T-helper 1 cell (primary cell): ENCODE results near the gene FGF9.

Source experiments
- DNase-seq, 5 donors: peaks; one replicate each; pipeline ENCODE4 v3.0.0-alpha.2; 2012 to 2020
- total RNA-seq, 4 donors: gene quantifications; one replicate each; lab custom pipeline; 2026; lab: John Stamatoyannopoulos, UW

The FGF9 gene
- 3.2 to 10.8 (median 4.9) reads per million in 4 donors for total RNA-seq

GRCh38 chr13:21670883-21671619 is at the start of gene FGF9:
TSS of gene FGF9 (plus strand) at chr13:21671073. CDS start at chr13:21671913, 840 bp downstream.
- DNase-seq: peak; percentile 67 to 85 (median 70)

DNA sequence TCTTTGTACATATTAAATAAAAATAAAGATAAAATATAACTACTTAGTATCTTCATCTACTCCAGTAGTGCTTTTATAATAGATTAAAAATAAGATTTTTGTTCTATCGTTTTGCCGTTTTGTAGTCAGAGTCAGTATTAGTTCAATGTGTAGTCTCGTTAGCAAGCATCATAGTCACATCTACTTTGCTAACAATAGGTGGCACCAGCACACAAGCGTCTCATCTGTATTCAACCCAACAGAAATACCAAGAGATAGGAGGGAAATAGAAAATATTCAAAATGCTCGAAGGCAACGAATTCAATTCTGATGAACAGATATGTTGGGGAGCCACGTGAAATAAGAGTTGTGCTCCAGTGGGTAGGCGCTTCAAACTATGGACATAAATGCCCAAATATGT is 45.5 kb upstream of the FGF9 start:
- DNase-seq: peak in 1 of 5 donors; percentile 4

GRCh38 chr13:21632196-21632595 is 38.7 kb upstream of the FGF9 start:
- no peak for DNase-seq

DNA sequence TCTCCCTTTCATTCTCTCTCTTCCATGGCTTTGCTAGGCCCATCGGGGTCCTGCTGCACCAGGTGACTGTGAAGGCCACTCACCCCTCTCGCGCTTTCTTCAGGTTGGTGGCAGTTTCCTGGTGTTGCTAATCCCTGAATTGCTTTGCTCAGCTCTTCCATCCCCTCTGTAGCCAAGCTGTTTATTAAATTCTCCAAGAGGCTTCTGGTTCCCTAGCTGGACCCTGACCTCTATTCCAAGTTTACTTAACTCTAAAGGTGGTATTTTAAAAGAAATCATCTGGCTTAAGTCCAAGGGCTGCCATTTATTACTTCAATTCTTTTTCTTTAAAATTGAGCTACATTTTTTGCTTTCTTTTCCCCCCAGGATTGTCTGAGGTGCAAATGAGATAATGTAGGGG is 34.2 kb upstream of the FGF9 start:
- DNase-seq: no peak

- DNase-seq: no peak
Measured at GRCh38 chr13:21637296-21637695, 33.6 kb upstream of the FGF9 start.

DNA sequence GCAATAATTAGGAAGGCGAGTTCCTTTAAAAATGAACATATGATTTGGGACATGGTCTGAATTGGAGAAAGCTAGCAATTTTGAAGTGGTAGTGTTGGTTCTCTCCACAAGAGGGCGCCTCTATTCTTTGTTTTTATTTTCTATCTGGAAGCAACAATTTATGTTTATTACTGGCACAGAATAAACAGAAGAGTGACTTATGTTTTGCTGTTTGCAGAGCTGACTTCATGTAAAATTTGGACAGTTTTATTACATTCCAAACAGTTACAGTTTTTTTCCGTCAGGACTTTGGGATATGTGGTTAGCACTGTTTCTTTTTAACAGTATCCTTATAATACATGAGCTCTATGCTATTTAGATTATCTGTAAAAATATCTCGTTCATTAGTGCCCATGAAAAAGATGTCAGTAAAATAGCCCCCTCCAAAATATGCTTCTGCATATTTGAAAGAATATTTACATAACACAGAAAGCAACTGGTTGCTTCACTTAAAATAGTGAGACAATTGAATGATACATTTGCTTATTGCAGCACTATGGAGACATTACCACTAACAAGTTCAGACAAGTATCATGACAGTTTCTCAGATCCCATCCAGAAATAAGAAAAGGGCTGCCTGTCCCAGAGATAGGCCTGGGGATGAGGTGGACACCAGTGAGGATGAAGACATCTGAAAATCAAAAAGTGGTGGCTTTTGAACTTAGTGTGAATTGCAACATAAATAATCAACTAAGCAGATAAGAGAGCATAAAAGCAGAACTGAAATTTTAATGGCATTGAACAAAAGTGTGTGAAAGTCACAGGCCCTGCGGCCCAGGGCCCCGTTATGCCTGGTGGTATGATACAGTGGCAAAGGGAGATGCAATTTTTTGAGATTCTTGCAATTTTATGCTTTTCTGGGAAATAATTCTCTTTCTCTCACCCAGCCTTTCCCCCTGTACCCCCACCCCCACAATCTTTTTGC is 32.3 kb upstream of the FGF9 start:
- peak in 3 of 5 donors; percentile 9 to 27 (median 22) for DNase-seq

- DNase-seq: no peak
Measured at GRCh38 chr13:21639561-21639960, 31.3 kb upstream of the FGF9 start.

DNA sequence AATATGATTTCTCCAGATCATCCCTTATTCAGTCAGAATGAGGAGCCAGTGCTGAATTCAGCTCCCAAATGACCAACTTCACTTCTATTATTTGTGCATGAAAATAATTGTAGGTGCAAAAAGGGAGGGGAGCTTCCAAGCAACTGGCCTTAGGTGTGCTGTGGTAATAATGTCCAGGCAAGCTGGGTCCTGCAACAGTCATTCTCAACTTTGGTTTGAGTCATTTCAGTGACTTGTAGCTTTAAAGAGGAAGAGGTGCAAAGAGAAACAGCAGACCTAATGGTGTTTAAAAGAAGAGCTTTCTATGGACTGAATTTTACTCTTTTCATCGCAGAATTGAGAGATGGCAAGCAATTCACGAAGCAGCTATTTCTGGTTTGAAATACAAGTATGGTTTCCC is 29.2 kb upstream of the FGF9 start:
- no peak for DNase-seq

DNA sequence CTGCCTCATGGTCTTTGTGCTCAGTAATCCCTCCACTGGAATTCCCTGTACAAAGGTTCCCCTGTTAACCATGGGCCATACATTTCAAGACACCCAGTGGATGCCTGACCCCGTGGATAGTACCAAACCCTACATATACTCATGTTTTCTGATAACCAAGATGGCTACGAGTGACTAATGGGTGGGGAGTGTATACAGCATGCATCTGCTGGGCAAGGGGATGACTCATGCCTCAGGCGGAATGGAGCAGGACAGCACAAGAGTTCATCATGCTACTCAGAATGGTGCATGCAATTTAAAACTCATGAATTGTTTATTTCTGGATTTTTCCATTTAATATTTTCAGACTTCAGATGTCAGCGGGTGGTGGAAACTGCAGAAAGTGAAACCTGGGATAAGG is 13.3 kb upstream of the FGF9 start:
- no peak for DNase-seq

DNA sequence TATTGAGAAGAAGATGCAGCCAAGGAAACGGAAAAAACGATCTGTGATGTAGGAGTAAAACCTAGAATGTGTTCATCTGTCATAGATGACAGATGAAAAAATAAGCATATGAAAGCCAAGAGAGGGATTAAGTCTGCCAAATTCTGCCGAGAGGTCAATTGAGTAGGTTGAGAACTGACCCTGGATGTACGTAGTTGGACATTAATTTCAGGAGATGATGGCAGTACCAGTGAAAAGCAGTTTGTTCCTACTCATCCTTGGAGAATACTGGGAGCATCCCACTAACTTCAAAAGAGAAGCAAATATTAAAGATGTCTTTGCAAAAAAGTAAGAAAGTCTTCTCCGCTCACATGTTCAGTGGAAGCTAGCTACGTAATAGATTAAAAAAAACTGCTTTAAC is 11.8 kb upstream of the FGF9 start:
- no peak for DNase-seq

GRCh38 chr13:21661097-21661909 is 9.6 kb upstream of the FGF9 start:
- no peak for DNase-seq

GRCh38 chr13:21663197-21663596 is 7.7 kb upstream of the FGF9 start:
- DNase-seq: no peak

GRCh38 chr13:21668732-21669275 is 2.1 kb upstream of the FGF9 start:
- DNase-seq: peak in 1 of 5 donors; percentile 28

GRCh38 chr13:21670006-21670882 is 629 bp upstream of the FGF9 start:
- DNase-seq: peak; percentile 19 to 52 (median 44)

GRCh38 chr13:21671620-21672286 is 880 bp downstream of the FGF9 start:
- DNase-seq: no peak

GRCh38 chr13:21672287-21672680 is 1.4 kb downstream of the FGF9 start:
- no peak for DNase-seq

DNA sequence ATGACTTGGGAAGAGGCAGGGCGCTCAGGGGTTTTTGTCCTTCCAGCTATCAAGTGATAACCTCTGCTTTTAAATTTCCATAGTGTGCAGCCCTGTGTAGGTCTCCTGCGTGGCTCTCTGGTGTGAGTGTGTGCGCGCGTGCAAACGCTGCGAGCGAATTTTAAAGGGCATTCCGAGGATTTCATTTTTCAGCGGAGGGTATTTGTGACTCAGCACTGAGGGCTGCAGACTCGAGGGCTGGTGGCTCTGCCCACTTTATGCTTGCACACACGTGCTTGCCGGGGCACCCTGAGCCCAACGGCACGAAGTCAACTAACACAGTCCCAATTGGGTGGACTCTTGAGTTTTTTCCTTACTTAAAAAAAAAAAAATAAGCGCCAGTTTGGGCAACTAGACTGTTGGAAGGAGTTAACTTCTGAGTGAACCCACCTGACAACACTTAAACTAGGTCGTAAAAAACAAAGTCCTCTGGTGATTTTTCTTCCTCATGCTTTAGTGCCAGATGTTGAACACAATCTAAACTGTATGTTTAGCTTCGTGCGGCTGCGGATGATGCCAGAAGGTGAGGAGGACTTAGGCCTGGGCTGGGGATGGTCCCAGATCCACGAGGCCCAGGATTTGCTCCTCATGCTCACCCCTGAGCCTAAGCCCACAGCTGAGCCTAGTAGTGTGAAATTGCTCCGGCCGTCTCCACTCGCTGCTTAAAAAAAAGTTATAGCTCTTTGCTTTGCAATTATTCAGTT is 2.1 kb downstream of the FGF9 start:
- no peak for DNase-seq

GRCh38 chr13:21673539-21673788 is 2.6 kb downstream of the FGF9 start:
- no peak for DNase-seq

- peak in 2 of 5 donors; percentile 38 to 41 for DNase-seq
Measured at GRCh38 chr13:21673789-21674489, 3.1 kb downstream of the FGF9 start.
